ENCODE data around the gene SCAPER. TPM values are rescaled to one million over a fixed set of nuclear protein-coding genes. Genes with fewer than 3 reads are reported as not detected.
A peak's percentile ranks its signal among the peaks of the same experiment; 100 is the strongest.

The SCAPER gene
- total RNA-seq, 1 experiment from 2014 or later, result 14.7 TPM

GRCh38 chr15:76336254-76337058 is 568.7 kb downstream of the SCAPER start, which contains the start of gene ISL2:
Gene ISL2, plus strand, starts transcription at chr15:76336773. Its CDS starts 111 bp downstream, at chr15:76336884.
- Histone ChIP-seq H3K9me3 (ENCODE audit: control insufficient read depth in 1 of 2, insufficient read depth in 1 of 2, low read depth in 1 of 2, low read length in 2 of 2) (no peaks in the 10 kb centered on the region), H3K9me2 (ENCODE audit: insufficient read depth) (no peaks in the 10 kb centered on the region), H3K4me2 (ENCODE audit: low read length) (peak within 1 kb of the TSS; percentile 88), H3K79me2 (ENCODE audit: insufficient read depth, low read length) (peaks cover 11% of the 10 kb centered on the region), H3K4me3 (replicated peaks in 1 of 2; ENCODE audit: low read depth in 1 of 2, low read length in 2 of 2) (peak within 1 kb of the TSS; percentile 66 to 77), H3K27ac (ENCODE audit: low read depth, low read length) (peak within 1 kb of the TSS; percentile 70), H3K27me3 (ENCODE audit: insufficient read depth, low read length) (no peaks in the 10 kb centered on the region), H3K36me3 (ENCODE audit: control insufficient read depth in 1 of 2, insufficient read depth in 2 of 2, low read length in 2 of 2) (no peaks in the 10 kb centered on the region), H4K20me1 (ENCODE audit: insufficient read depth) (no peaks in the 10 kb centered on the region), H3K4me1 (ENCODE audit: control insufficient read depth in 1 of 2, insufficient read depth in 2 of 2, low read length in 2 of 2) (peaks cover 10 to 25% of the 10 kb centered on the region in 2 experiments; a peak in 3 of 4 replicates), H3K9ac (ENCODE audit: low read length) (peak within 1 kb of the TSS; percentile 63), H2AFZ (ENCODE audit: low read depth, low read length, poor library complexity, severe bottlenecking) (peak within 1 kb of the TSS; percentile 76)
- ChIA-PET CTCF (interaction anchor here (0.7 to 1.5 kb wide), 5 partner anchors 10 to 531 kb away, joined by 3 to 4 read pairs (median 4); no protein-coding TSS in a partner anchor), POLR2A (interaction anchor here (0.6 to 1.8 kb wide), 21 partner anchors 8 to 711 kb away, joined by 3 to 39 read pairs (median 5); partner anchors contain the start of gene ETFA), RAD21 (ENCODE audit: low non-redundant PET in 1 of 2, low total read pairs in 2 of 2, uncharacterized antibody in 2 of 2, unreplicated experiment in 2 of 2) (interaction anchor here in 1 of 2 experiments (1.4 kb wide), 1 partner anchor 151 kb away, joined by 7 read pairs; no protein-coding TSS in a partner anchor)
- DNase-seq (ENCODE audit: low read depth, low spot score) (peak; percentile 94), ATAC-seq (peak; percentile 92)
- TF ChIP-seq POLR2AphosphoS5 (IDR thresholded peaks at IDR 0.05; ENCODE audit: low read depth, low read length), result peak; percentile 98
- TF ChIP-seq JUND (IDR thresholded peaks at IDR 0.05), result no peak
- TF ChIP-seq, protein P1, sequence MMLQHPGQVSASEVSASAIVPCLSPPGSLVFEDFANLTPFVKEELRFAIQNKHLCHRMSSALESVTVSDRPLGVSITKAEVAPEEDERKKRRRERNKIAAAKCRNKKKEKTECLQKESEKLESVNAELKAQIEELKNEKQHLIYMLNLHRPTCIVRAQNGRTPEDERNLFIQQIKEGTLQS (IDR thresholded peaks at IDR 0.05), result no peak
- TF ChIP-seq POLR2A (IDR thresholded peaks at IDR 0.05; ENCODE audit: borderline replicate concordance, extremely low read depth, insufficient read depth, insufficient read length), result peak; percentile 93
- no peak for TF ChIP-seq CBX3 (IDR thresholded peaks at IDR 0.05; ENCODE audit: low read depth)
- TF ChIP-seq REST (IDR thresholded peaks at IDR 0.05; ENCODE audit: low read depth), result no peak
- peak; percentile 97 for TF ChIP-seq EGR1 (IDR thresholded peaks at IDR 0.05; ENCODE audit: low read depth)
- peak; percentile 39 for TF ChIP-seq TCF7L2 (IDR thresholded peaks at IDR 0.05; ENCODE audit: borderline replicate concordance, extremely low read depth, insufficient read depth, insufficient read length)
- TF ChIP-seq SRF (IDR thresholded peaks at IDR 0.05; ENCODE audit: low read depth), result no peak
- TF ChIP-seq ZFX (IDR thresholded peaks at IDR 0.05), result no peak
- no peak for TF ChIP-seq EZH2 (IDR thresholded peaks at IDR 0.05)
- no peak for TF ChIP-seq CTCF (IDR thresholded peaks at IDR 0.05 in 2 of 3, conservative IDR thresholded peaks at IDR 0.05 in 1 of 3; ENCODE audit: borderline replicate concordance in 1 of 3, insufficient read depth in 1 of 3, low read depth in 2 of 3, low read length in 2 of 3)
- no peak for TF ChIP-seq FOSL1 (IDR thresholded peaks at IDR 0.05; ENCODE audit: low read depth)
- peak; percentile 68; the same call in 1 of the 2 replicates for TF ChIP-seq CEBPB (IDR thresholded peaks at IDR 0.05; ENCODE audit: low read depth)
- peak; percentile 69 for TF ChIP-seq YY1 (IDR thresholded peaks at IDR 0.05; ENCODE audit: extremely low read depth, insufficient replicate concordance, low read depth, low read length)
- TF ChIP-seq SIN3A (IDR thresholded peaks at IDR 0.05; ENCODE audit: low read depth), result peak; percentile 69
- no peak for TF ChIP-seq RAD21 (IDR thresholded peaks at IDR 0.05; ENCODE audit: low read depth)
- TF ChIP-seq, protein P2, sequence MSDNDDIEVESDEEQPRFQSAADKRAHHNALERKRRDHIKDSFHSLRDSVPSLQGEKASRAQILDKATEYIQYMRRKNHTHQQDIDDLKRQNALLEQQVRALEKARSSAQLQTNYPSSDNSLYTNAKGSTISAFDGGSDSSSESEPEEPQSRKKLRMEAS (IDR thresholded peaks at IDR 0.05), result no peak; the same call in 1 of the 2 replicates
- peak; percentile 60; the same call in 1 of the 2 replicates for TF ChIP-seq SP1 (IDR thresholded peaks at IDR 0.05; ENCODE audit: low read depth)
- BruUV-seq (replicated peaks), result no TSS peak
- intact Hi-C loops (cut with micrococcal nuclease), result loop anchor here (10.0 kb wide), 1 partner anchor 508 kb away; no protein-coding TSS in a partner anchor

Data from HCT116 (cell line).